OCI-LY1 (cell line): Measurements from ENCODE around the gene FBXW5.

Source experiments
- H2AFZ ChIP-seq: fragments of 200-600 bp; sonication (generic), shearing (Covaris generic); 2 replicates; pipeline ENCODE4 v1.6.0; 2014; ENCODE audit warnings: antibody characterized with exemption, mild to moderate bottlenecking, low read length
- H3F3A ChIP-seq: fragments of 200-600 bp; sonication (generic), shearing (Covaris generic); 2 replicates; pipeline ENCODE4 v1.6.0; 2014; ENCODE audit warnings: mild to moderate bottlenecking, antibody characterized with exemption, low read length, moderate library complexity; ENCODE audit not compliant: insufficient read depth
- H3K27ac ChIP-seq: fragments of 200-600 bp; sonication (generic); 2 replicates; pipeline ENCODE4 v1.5.1; 2014; ENCODE audit warnings: low read length, mixed run types, mild to moderate bottlenecking, low read depth; ENCODE audit not compliant: poor library complexity, severe bottlenecking
- H3K27me3 ChIP-seq: fragments of 200-600 bp; sonication (generic); 2 replicates; pipeline ENCODE4 v1.6.0; 2014; ENCODE audit warnings: antibody characterized with exemption, mild to moderate bottlenecking, low read length, moderate library complexity; ENCODE audit not compliant: insufficient read depth
- H3K36me3 ChIP-seq: fragments of 200-600 bp; sonication (generic); 2 replicates; pipeline ENCODE4 v1.6.1; 2014; ENCODE audit warnings: mild to moderate bottlenecking, antibody characterized with exemption, low read length, moderate library complexity, mixed read lengths; ENCODE audit not compliant: insufficient read depth
- H3K4me1 ChIP-seq: fragments of 200-600 bp; sonication (generic); 2 replicates; pipeline ENCODE4 v1.5.1; 2014; ENCODE audit warnings: mild to moderate bottlenecking, low read length, moderate library complexity; ENCODE audit not compliant: insufficient read depth, severe bottlenecking
- H3K4me2 ChIP-seq: fragments of 200-600 bp; sonication (generic), shearing (Covaris generic); 2 replicates; pipeline ENCODE4 v1.6.1; 2014; ENCODE audit warnings: low read length
- H3K4me3 ChIP-seq: fragments of 200-600 bp; sonication (generic); 2 replicates; pipeline ENCODE4 v1.5.1; 2014; ENCODE audit warnings: low read length, low read depth, mild to moderate bottlenecking, mixed read lengths; ENCODE audit not compliant: poor library complexity, severe bottlenecking
- H3K79me2 ChIP-seq: fragments of 200-600 bp; shearing (Covaris generic); 2 replicates; pipeline ENCODE4 v1.6.1; 2016; ENCODE audit warnings: mixed run types, low read length, mixed read lengths; ENCODE audit not compliant: insufficient read depth
- H3K9ac ChIP-seq: fragments of 200-600 bp; sonication (generic), shearing (Covaris generic); 2 replicates; pipeline ENCODE4 v1.6.1; 2014; ENCODE audit warnings: mild to moderate bottlenecking, low read length, mixed read lengths
- H3K9me2 ChIP-seq: fragments of 200-600 bp; sonication (generic), shearing (Covaris generic); 2 replicates; pipeline ENCODE4 v1.6.1; 2014; ENCODE audit warnings: low read depth, mild to moderate bottlenecking, low read length, mixed read lengths
- H3K9me3 ChIP-seq: fragments of 200-600 bp; shearing (Covaris generic); 2 replicates; pipeline ENCODE4 v1.6.1; 2014; ENCODE audit warnings: low read length, mixed read lengths
- H4K20me1 ChIP-seq: fragments of 200-600 bp; sonication (generic), shearing (Covaris generic); 2 replicates; pipeline ENCODE4 v1.6.0; 2016; ENCODE audit warnings: mild to moderate bottlenecking, low read length; ENCODE audit not compliant: insufficient read depth
- EZH2 ChIP-seq: fragments of 200-600 bp; sonication (generic), shearing (Covaris generic); IDR thresholded peaks from 2 replicates; pipeline ENCODE4 v1.8.0; 2017; ENCODE audit warnings: borderline replicate concordance, mixed run types, mild to moderate bottlenecking, antibody characterized with exemption, low read length, moderate library complexity, mixed read lengths
- TF ChIP-seq, protein P1 (sequence below): fragments of 200-600 bp; sonication (generic), shearing (Covaris generic); IDR thresholded peaks from 2 replicates; pipeline ENCODE4 v1.5.1; 2017; ENCODE audit warnings: mild to moderate bottlenecking, antibody characterized with exemption, low read length, moderate library complexity, mixed read lengths

Gene FBXW5

DNA sequence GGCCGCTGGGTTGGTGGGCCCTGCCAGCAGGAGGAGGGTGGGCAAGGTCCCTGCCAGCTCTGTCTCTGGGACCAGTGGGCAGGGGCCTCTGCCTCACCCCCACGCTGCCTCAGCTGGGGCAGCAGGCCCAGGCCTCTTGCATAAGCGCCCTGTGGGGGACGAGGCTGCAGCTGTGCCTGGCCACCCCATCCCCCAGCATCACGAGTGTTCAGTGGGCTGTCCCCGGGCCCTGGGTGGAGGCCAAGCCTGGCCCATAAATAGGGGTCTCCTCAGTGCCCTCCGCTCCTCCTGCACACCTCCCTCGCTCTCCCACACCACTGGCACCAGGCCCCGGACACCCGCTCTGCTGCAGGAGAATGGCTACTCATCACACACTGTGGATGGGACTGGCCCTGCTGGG lies 32.7 kb upstream of the FBXW5 start, which contains the start of gene PTGDS:
Gene PTGDS, plus strand, starts transcription at position 282 of the 400 bp plus-strand sequence. Its CDS starts 75 bp downstream, at position 357.
- H2AFZ ChIP-seq = no peak within 1 kb of the TSS
- no peaks in the 10 kb centered on the region for H3K9me2 ChIP-seq
- peaks cover 9% of the 10 kb centered on the region; the same call in 1 of the 2 replicates for H3K27me3 ChIP-seq
- no peaks in the 10 kb centered on the region for H3F3A ChIP-seq
- H3K79me2 ChIP-seq = no peaks in the 10 kb centered on the region
- no peaks in the 10 kb centered on the region for H3K36me3 ChIP-seq
- no peak within 1 kb of the TSS for H3K9ac ChIP-seq
- no peak for TF ChIP-seq EZH2
- TF ChIP-seq, protein P1, sequence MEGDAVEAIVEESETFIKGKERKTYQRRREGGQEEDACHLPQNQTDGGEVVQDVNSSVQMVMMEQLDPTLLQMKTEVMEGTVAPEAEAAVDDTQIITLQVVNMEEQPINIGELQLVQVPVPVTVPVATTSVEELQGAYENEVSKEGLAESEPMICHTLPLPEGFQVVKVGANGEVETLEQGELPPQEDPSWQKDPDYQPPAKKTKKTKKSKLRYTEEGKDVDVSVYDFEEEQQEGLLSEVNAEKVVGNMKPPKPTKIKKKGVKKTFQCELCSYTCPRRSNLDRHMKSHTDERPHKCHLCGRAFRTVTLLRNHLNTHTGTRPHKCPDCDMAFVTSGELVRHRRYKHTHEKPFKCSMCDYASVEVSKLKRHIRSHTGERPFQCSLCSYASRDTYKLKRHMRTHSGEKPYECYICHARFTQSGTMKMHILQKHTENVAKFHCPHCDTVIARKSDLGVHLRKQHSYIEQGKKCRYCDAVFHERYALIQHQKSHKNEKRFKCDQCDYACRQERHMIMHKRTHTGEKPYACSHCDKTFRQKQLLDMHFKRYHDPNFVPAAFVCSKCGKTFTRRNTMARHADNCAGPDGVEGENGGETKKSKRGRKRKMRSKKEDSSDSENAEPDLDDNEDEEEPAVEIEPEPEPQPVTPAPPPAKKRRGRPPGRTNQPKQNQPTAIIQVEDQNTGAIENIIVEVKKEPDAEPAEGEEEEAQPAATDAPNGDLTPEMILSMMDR = no peak
- H4K20me1 ChIP-seq = no peaks in the 10 kb centered on the region
- no peak within 1 kb of the TSS for H3K4me3 ChIP-seq
- no peaks in the 10 kb centered on the region for H3K9me3 ChIP-seq
- H3K27ac ChIP-seq = no peak within 1 kb of the TSS
- no peaks in the 10 kb centered on the region for H3K4me1 ChIP-seq
- no peak within 1 kb of the TSS for H3K4me2 ChIP-seq

DNA sequence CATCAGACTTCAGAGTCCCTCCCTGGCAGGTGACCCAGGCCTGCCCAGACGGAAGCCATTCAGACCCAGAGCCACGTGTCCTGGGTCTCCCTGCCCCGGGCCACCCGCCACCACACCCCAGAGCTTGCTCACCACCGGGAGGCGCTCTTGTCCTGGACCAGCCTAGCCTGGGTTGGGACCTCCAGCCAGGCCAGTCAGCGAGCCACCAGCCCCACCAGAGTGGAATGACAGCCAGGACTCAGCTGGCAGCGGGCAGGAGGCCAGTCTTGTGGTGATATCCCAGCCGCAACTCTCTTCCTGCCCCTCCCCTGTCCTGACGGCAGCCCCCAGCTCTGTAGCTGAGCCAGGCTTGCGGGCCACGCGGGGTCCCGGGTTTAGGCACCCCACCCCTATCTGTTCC lies 31.1 kb upstream of the FBXW5 start:
- no peak overlapping the region for H3K27ac ChIP-seq
- H3K4me1 ChIP-seq = no peaks in the 10 kb centered on the region
- H2AFZ ChIP-seq = no peak overlapping the region

DNA sequence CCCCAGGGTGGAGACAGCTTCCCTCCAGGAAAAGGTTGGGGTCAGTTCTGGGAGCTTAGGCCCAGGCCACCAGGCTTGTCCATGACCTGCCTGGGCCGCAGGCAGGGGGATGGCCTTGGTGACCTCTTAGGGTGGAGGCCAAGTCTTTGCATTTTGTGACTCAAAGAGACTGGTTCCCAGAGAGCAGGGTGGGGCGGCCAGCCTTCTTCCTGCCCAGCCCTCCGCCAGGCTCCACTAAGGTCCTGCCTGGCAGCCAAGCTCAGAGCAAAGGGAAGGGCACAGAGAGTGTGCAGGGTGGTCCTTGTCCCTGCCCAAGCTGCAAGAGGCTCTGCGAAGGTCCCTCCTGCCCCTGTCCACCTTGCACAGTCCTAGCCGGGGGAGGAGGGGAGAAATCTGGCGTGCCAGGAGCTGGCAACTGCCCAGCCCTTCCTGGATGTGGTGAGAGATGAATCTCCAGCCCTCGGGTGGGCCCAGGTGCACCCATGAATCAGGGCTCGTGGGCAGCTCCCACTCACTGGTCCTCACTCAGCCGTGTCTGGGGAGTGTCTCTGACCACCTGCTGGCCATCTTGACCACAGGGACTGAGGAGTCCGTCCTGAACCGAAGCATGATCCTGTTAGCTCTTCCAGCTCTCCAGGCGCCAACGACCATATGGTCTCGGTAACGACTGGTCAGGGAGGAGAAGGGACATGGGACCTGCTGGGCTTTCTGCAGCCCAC lies 30.4 kb upstream of the FBXW5 start:
- H3K4me2 ChIP-seq = no peak overlapping the region
- no peak overlapping the region for H2AFZ ChIP-seq
- H3K79me2 ChIP-seq = no peaks in the 10 kb centered on the region
- no peaks in the 10 kb centered on the region for H3F3A ChIP-seq
- H3K27me3 ChIP-seq = peaks cover 4% of the 10 kb centered on the region; the same call in 1 of the 2 replicates
- no peaks in the 10 kb centered on the region for H3K4me1 ChIP-seq
- no peaks in the 10 kb centered on the region for H3K9me2 ChIP-seq
- H3K27ac ChIP-seq = no peak overlapping the region
- no peak for TF ChIP-seq EZH2
- TF ChIP-seq, protein P1 = no peak
- H3K9ac ChIP-seq = no peak overlapping the region
- H3K9me3 ChIP-seq = no peaks in the 10 kb centered on the region
- no peaks in the 10 kb centered on the region for H4K20me1 ChIP-seq
- no peak overlapping the region for H3K4me3 ChIP-seq
- no peaks in the 10 kb centered on the region for H3K36me3 ChIP-seq

More for the DNA sequence above, 31.1 kb upstream of the FBXW5 start:
- H3K4me3 ChIP-seq = no peak overlapping the region
- H3K36me3 ChIP-seq = no peaks in the 10 kb centered on the region
- H3K79me2 ChIP-seq = no peaks in the 10 kb centered on the region
- TF ChIP-seq EZH2 = no peak
- TF ChIP-seq, protein P1 = peak; percentile 30; the same call in 1 of the 2 replicates
- peaks cover 5% of the 10 kb centered on the region; the same call in 1 of the 2 replicates for H3K27me3 ChIP-seq
- H3K4me2 ChIP-seq = no peak overlapping the region
- H3K9ac ChIP-seq = no peak overlapping the region
- H4K20me1 ChIP-seq = no peaks in the 10 kb centered on the region
- no peaks in the 10 kb centered on the region for H3K9me3 ChIP-seq
- H3F3A ChIP-seq = no peaks in the 10 kb centered on the region
- no peaks in the 10 kb centered on the region for H3K9me2 ChIP-seq
